Esophagus muscularis mucosa (tissue), 4 donors: ENCODE measurements around the gene MYPN.

ENCODE experiments used
- EP300 ChIP-seq: sonication (generic); formaldehyde crosslinking; IDR thresholded peaks from one replicate; pipeline ENCODE4 v1.6.1; 2017; ENCODE audit warnings: antibody characterized with exemption
- POLR2A ChIP-seq: fragments of 450-650 bp; IDR thresholded peaks from one replicate; pipeline ENCODE4 v1.6.1; 2017; ENCODE audit warnings: antibody characterized with exemption, moderate library complexity, mild to moderate bottlenecking, low read depth
- POLR2AphosphoS5 ChIP-seq, 2 donors: sonication (generic); formaldehyde crosslinking; IDR thresholded peaks; one replicate each; pipeline ENCODE4 v1.6.1; 2017; ENCODE audit warnings: antibody characterized with exemption in 2 of 2
- TF ChIP-seq, protein P1 (sequence below), 3 experiments: fragments of 200-600 bp in 2 of 3; fragments of 450-650 bp in 1 of 3; sonication (generic) in 2 of 3; IDR thresholded peaks; one replicate each; pipeline ENCODE4 v1.5.1; 2017 to 2019; ENCODE audit warnings: antibody characterized with exemption in 3 of 3, mild to moderate bottlenecking in 2 of 3, moderate library complexity in 1 of 3

DNA sequence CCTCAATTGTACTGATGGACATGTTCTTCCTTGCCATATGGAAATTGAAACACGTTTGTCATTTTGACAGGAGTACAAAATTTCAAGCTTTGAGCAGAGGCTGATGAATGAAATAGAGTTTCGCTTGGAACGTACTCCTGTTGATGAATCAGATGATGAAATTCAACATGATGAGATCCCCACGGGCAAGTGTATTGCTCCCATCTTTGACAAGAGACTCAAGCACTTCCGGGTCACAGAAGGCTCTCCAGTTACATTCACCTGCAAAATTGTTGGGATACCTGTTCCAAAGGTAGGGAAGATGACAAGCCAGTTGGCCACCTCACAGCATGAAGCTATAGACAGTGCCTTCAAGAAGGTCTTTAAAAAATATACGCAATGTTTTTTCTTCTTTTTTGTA lies 79.5 kb downstream of the MYPN start:
- TF ChIP-seq, protein P1, sequence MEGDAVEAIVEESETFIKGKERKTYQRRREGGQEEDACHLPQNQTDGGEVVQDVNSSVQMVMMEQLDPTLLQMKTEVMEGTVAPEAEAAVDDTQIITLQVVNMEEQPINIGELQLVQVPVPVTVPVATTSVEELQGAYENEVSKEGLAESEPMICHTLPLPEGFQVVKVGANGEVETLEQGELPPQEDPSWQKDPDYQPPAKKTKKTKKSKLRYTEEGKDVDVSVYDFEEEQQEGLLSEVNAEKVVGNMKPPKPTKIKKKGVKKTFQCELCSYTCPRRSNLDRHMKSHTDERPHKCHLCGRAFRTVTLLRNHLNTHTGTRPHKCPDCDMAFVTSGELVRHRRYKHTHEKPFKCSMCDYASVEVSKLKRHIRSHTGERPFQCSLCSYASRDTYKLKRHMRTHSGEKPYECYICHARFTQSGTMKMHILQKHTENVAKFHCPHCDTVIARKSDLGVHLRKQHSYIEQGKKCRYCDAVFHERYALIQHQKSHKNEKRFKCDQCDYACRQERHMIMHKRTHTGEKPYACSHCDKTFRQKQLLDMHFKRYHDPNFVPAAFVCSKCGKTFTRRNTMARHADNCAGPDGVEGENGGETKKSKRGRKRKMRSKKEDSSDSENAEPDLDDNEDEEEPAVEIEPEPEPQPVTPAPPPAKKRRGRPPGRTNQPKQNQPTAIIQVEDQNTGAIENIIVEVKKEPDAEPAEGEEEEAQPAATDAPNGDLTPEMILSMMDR (IDR thresholded peaks at IDR 0.05) = no peak
- TF ChIP-seq EP300 = no peak
- TF ChIP-seq POLR2A = no peak
- no peak for TF ChIP-seq POLR2AphosphoS5 (IDR thresholded peaks at IDR 0.05)
